Ectodermal cell (in vitro differentiated cells): ENCODE results near the gene DPCD.
"Not testable (repeated sequence)": the region's sequence is repeated elsewhere in the genome, so short reads cannot be mapped to it uniquely, and the experiment has no call there.

Experiments
- H3K27ac ChIP-seq: 2 replicates; pipeline ENCODE4 v1.7.0; 2013; ENCODE audit warnings: mild to moderate bottlenecking, low read depth, low read length; ENCODE audit not compliant: insufficient read depth, poor library complexity, severe bottlenecking
- H3K27me3 ChIP-seq: 2 replicates; pipeline ENCODE4 v1.7.0; 2013; ENCODE audit warnings: mild to moderate bottlenecking, low read length; ENCODE audit not compliant: insufficient read depth, control insufficient read depth, poor library complexity, severe bottlenecking
- H3K36me3 ChIP-seq: one replicate; pipeline ENCODE4 v1.7.0; 2013; ENCODE audit warnings: low read length; ENCODE audit not compliant: control insufficient read depth, insufficient read depth
- H3K4me1 ChIP-seq: one replicate; pipeline ENCODE4 v1.7.0; 2013; ENCODE audit warnings: low read length; ENCODE audit not compliant: control insufficient read depth, insufficient read depth
- H3K4me3 ChIP-seq: 2 replicates; pipeline ENCODE4 v1.7.0; 2013; ENCODE audit warnings: low read depth, low read length, control low read depth; ENCODE audit not compliant: insufficient read depth
- H3K9me3 ChIP-seq: 2 replicates; pipeline ENCODE4 v1.7.0; 2013; ENCODE audit warnings: mild to moderate bottlenecking, low read length, moderate library complexity; ENCODE audit not compliant: control insufficient read depth
- WGBS, 2 experiments: methylation state at CpG; one replicate each; pipeline ENCODE4 v1.1.7; 2013; ENCODE audit warnings: missing lambda C conversion rate in 2 of 2; 5-methylcytosine and 5-hydroxymethylcytosine counted together

Gene DPCD

DNA sequence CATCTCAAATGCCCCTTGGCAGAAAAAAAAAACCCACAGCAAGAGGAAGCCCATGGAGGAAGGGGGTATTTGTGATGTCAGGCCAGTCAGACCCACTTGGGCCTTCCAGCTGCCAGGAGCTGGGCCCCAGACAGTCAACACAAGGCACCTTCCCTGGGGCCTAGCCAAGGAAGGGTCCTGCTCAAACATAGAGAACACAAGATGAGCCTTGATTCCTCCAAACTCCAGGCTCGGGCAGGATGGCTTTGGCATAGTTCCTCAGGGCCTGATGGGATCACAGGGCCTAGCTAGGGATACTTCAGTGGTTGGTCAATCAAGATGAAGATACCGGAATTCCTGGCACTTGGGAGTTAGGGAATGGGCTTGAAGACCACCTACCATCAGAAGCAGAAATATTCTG, 30.8 kb downstream of the DPCD start:
- Histone ChIP-seq H3K4me1 (peaks cover 33% of the 10 kb centered on the region), H3K36me3 (no peaks in the 10 kb centered on the region), H3K27me3 (peaks cover 11% of the 10 kb centered on the region), H3K4me3 (no peak overlapping the region), H3K27ac (no peak overlapping the region), H3K9me3 (no peaks in the 10 kb centered on the region)
- WGBS, 2 experiments: 95 to 100% methylated on average over 2 of the region's 2 CpGs

DNA sequence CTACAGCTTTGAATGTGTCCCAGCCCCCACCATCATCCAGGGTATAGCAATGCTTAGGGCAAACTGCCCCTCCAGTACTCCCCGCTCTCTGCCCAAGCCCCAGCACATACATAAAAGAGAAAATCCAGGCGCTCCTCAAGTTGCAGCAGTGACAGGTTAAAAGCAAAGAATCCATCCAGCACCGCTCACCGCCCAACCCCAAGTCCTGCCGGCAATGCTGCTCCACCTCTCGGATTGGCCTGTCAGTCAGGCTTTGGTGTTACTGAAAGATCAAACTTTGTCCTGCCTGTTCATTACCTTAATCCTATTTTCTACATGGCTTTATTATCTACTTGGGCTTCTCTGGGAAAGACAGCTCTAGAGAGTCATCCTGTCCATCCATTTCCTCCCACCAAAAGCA, 31.9 kb downstream of the DPCD start:
- peaks cover 27% of the 10 kb centered on the region for H3K4me1 ChIP-seq
- no peaks in the 10 kb centered on the region for H3K9me3 ChIP-seq
- peaks cover 11% of the 10 kb centered on the region for H3K27me3 ChIP-seq
- H3K27ac ChIP-seq: no peak overlapping the region
- 62 to 68% methylated on average over 6 of the region's 6 CpGs for WGBS, 2 experiments
- no peak overlapping the region for H3K4me3 ChIP-seq
- H3K36me3 ChIP-seq: no peaks in the 10 kb centered on the region

DNA sequence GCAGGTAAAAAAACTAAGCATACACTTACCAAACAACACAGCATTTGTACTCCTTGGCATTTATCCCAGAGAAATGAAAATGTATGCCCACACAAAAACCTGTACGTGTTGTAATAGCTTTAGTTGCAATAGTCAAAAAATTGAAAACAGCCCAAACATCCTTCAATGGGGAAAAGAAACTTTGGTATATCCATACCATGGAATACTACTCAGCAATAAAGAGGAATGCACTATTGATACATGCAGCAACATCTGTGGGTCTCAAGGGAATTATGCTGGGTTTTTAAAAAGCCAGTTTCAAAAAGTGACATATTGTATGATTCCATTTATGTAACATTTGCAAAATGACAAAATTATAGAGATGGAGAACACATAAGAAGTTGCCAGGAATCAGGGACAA, 35.4 kb downstream of the DPCD start:
- Histone ChIP-seq H3K27me3 (no peaks in the 10 kb centered on the region), H3K4me3 (no peak overlapping the region), H3K9me3 (no peaks in the 10 kb centered on the region), H3K4me1 (peaks cover 10% of the 10 kb centered on the region), H3K27ac (no peak overlapping the region), H3K36me3 (no peaks in the 10 kb centered on the region)
- WGBS, 2 experiments: 95 to 100% methylated on average over 1 of the region's 1 CpG

DNA sequence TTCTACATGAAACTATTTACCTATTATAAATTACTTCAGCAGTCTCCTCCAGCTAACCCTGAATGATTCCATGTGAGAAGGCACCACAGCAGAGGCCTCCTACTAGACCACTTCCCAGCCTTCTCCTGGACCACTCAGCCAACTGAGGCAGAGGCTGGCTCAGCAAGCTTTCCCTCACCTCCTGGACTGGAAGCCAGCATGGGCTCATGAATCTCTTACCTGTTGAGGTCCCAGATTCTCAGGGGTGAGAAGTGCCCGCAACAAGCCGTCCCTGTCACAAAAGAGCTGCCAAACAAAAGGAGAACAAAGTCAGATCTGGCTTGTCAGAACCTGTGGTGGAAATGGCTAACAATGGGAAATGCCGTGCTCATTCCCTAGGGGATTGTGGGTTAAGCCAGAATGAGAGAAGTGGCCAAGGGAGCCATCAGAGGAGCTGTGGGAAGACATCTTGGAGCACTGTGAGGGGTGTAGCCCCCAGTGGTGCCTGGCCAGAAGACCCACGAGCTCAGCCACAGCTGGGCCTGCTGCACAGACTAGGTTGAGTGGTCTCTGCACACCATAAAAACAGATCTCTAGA, 36.5 kb downstream of the DPCD start:
- 85 to 86% methylated on average over 4 of the region's 4 CpGs for WGBS, 2 experiments
- H3K9me3 ChIP-seq: no peaks in the 10 kb centered on the region
- no peaks in the 10 kb centered on the region for H3K27me3 ChIP-seq

DNA sequence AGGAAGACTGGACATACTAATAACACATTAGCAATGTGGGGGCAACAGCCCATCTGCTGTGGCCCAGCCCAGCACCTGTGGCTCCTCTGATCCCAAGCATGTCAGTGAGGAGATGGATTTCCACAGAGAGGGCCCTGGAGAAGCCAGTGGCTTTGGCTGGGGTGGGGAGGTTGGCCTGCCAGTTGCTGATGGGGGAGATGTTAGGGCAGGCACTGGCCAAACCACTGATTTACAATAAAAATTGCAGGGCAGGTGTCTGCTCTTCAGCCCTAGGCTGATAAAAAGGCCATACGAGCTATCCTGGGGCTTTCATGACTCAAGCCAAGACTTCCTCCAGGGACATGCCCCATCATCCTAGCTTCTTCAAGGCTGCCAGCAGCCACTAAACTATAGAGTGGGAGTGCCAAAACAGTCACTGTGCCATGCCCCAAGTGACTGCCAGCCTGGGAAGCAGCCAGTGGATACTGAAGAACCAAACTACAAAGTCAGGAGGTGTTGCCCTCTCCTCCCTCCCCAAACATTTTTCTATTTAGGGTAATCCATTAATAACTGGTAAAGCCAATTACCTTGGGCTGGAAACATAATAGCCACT, 37.8 kb downstream of the DPCD start:
- Histone ChIP-seq H3K27ac (no peak overlapping the region), H3K4me3 (no peak overlapping the region), H3K27me3 (no peaks in the 10 kb centered on the region), H3K9me3 (no peaks in the 10 kb centered on the region), H3K36me3 (no peaks in the 10 kb centered on the region), H3K4me1 (peaks cover 14% of the 10 kb centered on the region)
- WGBS, 2 experiments: 86 to 94% methylated on average over 1 of the region's 1 CpG

More for the DNA sequence above, 36.5 kb downstream of the DPCD start:
- Histone ChIP-seq H3K4me3 (no peak overlapping the region), H3K36me3 (no peaks in the 10 kb centered on the region), H3K27ac (no peak overlapping the region), H3K4me1 (peaks cover 9% of the 10 kb centered on the region)

DNA sequence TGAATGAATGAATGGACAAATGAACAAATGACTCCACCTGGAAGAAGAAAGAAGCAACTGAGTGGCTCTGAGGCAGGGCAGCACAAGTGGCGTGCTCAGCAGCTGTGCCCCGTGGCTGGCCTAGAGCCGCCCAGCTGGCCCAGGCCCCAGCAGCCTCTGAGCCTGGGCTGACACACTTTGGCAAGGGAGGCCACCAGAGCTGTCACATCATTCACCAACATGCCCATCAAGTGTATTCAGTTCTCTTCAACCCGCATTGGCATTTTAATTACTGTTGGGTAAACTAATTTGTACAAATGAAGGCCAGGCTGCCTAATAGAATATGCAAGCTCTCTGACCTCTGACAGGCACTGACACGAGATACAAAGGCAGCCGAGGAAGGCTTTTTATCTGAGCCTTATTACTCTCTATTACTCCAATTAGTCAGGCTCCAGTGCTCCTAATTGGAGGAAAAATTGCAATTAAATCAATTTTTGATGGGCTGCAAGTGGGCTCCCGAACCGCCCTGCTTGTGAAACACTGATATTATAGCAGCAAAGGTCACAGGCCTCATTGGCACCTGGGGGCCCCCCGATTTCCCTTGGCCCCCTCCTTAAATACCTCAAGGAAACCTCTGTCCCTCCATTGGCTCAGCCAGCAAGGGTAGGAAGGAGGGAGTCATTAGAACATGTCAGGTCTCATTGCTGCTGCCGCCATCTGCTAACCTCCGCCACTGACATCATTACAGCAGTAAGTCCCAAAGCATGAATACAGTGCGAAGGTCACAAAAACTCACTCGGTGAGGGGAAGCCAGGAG, 41.9 kb downstream of the DPCD start:
- Histone ChIP-seq H3K27me3 (no peaks in the 10 kb centered on the region), H3K9me3 (no peaks in the 10 kb centered on the region), H3K4me3 (no peak overlapping the region), H3K27ac (no peak overlapping the region), H3K4me1 (peaks cover 8% of the 10 kb centered on the region), H3K36me3 (no peaks in the 10 kb centered on the region)
- 87 to 89% methylated on average over 13 of the region's 13 CpGs for WGBS, 2 experiments

DNA sequence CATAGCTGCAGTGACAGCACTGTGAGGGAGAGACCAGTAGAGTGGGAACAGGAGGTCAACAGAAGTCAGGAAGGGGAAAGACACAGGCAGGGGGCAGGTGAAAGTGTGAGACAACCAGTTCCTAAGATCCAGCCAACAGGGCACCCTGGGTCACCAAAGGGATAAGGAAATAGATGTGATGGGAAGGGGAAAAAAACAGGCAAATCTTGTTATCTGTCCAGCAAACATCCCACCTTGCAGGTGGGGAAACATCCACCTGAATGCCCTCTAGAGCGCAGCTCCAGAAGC, 42.5 kb downstream of the DPCD start:
- H3K27ac ChIP-seq: no peak overlapping the region
- no peaks in the 10 kb centered on the region for H3K9me3 ChIP-seq
- H3K4me3 ChIP-seq: no peak overlapping the region
- 95 to 98% methylated on average over 1 of the region's 1 CpG for WGBS, 2 experiments
- H3K4me1 ChIP-seq: peaks cover 8% of the 10 kb centered on the region
- no peaks in the 10 kb centered on the region for H3K27me3 ChIP-seq
- H3K36me3 ChIP-seq: no peaks in the 10 kb centered on the region

DNA sequence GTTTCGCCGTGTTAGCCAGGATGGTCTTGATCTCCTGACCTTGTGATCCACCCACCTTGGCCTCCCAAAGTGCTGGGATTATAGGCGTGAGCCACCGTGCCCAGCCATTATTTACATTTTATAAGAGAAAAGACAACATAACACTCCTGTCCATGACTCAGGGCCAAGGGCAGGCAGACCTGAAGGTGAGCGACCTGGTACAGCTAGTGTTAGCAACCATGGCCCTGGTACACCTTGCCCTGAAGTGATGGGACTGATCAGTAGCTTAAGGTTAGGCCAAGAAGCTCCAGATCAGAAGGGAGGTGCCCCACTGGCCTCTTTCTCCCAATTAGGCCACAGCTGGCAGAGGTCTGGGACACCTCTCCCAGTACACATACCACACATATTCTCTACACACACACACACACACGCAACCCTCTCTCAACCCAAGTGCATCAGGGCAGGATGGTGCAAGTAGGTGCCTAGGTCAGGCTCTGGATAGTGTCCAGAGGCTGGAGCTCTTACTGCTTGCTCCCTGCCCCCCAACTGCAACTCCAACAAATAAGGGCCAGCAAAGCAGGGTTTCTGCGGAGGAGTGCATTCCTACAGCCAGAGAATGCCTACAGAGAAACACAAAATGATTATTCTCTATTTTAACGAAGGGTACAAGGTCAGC, 43.8 kb downstream of the DPCD start:
- Histone ChIP-seq H3K27me3 (no peaks in the 10 kb centered on the region), H3K27ac (no peak overlapping the region), H3K4me1 (peaks cover 8% of the 10 kb centered on the region), H3K9me3 (no peaks in the 10 kb centered on the region), H3K36me3 (no peaks in the 10 kb centered on the region), H3K4me3 (no peak overlapping the region)
- 94% methylated on average over 8 of the region's 8 CpGs for WGBS, 2 experiments

DNA sequence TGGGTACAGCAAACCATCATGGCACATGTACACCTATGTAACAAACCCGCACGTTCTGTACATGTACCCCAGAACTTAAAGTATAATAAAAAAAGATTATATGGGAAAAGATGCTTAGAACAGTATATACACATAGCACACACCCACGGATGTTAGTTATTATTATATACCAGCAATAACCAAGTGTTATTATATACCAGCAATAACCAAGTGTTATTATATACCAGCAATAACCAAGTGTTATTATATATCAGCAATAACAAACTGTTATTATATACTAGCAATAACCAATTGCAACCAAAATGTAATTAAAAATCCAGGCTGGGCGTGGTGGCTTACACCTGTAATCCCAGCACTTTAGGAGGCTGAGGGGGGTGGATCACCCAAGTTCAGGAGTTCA, 45.4 kb downstream of the DPCD start:
- not testable (repeated sequence) for H3K4me1 ChIP-seq, H3K9me3 ChIP-seq, H3K4me3 ChIP-seq, H3K27me3 ChIP-seq, H3K36me3 ChIP-seq, H3K27ac ChIP-seq
- WGBS, 2 experiments: 100% methylated on average over 1 of the region's 4 CpGs

DNA sequence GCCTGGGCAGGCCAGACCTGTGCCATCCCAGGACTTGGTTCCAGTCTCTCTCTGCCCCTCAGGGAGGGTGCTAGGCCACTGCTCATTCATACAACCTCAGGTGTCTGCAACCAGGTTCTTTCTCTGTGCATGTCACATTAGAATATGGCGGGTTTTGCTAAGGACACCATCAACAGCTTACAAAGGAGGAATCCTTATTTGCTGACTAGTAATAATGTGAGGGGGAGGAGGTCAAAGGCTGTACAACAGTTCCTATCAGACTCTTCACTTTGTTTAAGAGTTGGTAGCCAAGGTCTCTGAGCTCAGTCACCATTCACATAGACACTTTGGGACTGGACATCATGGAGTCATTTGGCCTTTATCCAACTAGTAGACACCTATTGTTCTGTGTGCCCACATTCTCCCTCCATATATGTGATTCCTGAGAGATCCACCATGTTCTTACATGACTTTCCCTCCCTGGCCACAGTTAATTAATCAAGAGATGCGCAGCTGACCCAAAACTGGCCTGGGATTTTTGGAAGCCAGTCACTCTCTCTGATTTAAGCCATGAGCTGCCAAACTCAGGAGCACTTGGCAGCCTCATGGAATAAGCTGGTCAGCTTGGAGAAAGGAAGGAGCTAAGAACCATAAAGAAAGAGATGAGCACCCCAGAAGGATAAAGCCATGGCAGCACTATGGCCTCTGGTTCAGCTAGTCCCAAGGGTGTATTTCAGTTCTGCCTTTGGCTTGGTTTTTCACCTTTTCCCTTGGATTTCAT, 51.2 kb downstream of the DPCD start:
- 96 to 97% methylated on average over 2 of the region's 2 CpGs for WGBS, 2 experiments
- no peaks in the 10 kb centered on the region for H3K36me3 ChIP-seq

More for the DNA sequence above, 51.2 kb downstream of the DPCD start:
- Histone ChIP-seq H3K4me1 (peaks cover 23% of the 10 kb centered on the region), H3K4me3 (no peak overlapping the region), H3K27me3 (no peaks in the 10 kb centered on the region), H3K27ac (no peak overlapping the region), H3K9me3 (no peaks in the 10 kb centered on the region)
